Hematopoietic multipotent progenitor cell (in vitro differentiated cells): ENCODE results near the gene CSRP2. TPM values are rescaled to one million over a fixed set of nuclear protein-coding genes. Genes with fewer than 3 reads are reported as not detected.

Source experiments
- DNase-seq, 3 donors: peaks; one replicate each; pipeline ENCODE4 v3.0.0-alpha.2; 2011 to 2015; ENCODE audit warnings: low read depth in 2 of 3, low spot score in 2 of 3
- total RNA-seq: library from RNA; depleted of rRNA; stranded (reverse); fragments of >200 nt; gene quantifications from one replicate; pipeline ENCODE4 v1.2.3, GENCODE V29; 2012

Gene CSRP2
- total RNA-seq, 1 donor = 0.54 TPM

DNA sequence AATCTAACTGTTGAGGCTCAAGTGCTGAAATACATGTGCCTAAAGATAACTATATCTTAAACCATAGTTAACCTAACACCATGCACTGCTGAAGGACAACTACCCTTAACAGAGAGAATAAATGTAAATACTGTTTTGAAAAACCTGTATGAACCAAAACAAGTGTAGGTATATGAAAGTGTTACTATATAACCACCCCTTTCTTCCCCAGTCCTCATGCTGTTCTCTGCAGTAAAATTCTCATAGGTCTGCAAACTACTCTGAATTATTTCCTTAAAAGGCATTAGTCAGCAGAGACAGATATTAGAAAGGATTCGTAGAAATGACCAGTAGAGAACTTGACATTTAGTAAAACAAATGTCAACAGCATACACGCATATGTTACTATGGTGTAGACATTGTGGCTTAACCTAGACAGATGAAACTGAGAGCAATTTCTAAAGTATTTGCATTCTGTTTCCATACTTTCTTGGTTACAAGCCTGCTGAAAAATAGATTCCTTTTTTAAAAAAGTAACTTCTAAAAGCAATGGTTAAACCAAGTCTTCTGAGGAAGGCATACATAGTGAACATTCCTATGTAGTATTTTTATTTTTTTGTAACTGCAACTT lies 13.9 kb downstream of the CSRP2 start:
- no peak for DNase-seq

DNA sequence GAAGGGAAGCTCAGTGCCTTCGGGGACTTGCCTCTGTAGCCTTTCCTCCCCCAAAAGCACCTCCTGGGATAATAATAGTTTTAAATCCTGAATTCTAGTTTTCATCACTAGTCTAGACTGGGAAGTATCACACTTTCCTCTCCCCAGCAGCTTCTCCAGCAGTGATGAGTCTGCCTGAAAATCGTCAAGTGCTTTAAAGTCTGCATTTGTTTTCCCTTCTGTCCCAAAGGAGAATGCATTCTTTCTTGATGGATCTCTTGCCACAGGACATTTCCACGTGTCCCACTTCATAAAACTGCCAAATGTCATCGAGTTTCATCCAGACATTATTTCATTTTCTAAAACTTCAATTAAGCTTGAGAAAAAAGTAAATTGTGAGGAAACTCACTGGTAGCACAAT lies 15.0 kb downstream of the CSRP2 start:
- no peak for DNase-seq

DNA sequence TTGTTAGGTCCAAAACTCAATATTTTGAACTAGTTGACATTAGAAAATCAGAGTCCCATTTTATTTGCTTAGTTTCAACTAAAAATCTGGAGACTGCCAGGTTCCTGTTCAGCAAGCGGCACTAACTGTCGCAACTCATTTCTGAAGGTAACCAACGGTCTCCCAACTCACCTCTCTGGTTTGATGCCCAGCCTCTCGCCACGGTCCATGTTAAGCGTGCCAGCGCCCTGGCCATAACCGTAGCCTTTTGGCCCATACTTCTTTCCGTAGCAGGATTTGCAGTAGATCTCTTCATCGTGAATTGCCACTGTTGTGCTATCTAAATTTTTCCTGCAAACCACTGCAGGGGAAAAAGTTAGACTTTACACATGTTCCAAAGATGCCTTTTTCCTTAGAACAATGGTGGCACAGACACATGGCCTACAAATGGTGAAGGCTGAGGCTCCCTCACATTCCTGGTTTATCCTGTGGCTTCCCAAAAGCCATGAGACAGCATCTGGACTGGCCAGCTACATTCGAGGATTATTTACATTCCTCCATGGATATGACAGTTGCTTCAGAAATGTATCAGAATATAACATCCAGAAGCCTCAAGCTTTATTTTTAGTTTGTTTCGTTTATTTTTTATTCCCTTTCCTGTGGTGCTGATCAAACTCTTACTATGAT lies 15.7 kb downstream of the CSRP2 start:
- no peak for DNase-seq

DNA sequence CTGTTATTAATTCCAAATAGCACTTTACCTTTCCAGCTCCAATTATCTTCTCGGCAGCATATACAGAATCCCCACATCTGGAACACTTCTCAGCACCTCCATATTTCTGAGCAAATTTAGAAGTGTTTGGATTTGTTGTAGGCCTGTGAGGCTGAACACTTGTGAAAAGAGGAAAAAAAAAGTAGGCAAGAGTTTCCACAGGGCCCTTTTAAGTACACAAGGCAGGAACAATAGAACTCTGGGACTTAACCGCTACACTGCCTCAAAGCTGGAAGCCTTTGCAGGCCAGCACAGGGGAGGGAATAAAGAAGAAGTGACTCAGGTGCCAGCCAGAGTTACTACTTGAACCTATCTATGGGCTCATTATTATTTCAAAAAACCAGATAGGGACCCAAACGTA lies 18.6 kb downstream of the CSRP2 start:
- peak in 1 of 3 donors; percentile 5 for DNase-seq

DNA sequence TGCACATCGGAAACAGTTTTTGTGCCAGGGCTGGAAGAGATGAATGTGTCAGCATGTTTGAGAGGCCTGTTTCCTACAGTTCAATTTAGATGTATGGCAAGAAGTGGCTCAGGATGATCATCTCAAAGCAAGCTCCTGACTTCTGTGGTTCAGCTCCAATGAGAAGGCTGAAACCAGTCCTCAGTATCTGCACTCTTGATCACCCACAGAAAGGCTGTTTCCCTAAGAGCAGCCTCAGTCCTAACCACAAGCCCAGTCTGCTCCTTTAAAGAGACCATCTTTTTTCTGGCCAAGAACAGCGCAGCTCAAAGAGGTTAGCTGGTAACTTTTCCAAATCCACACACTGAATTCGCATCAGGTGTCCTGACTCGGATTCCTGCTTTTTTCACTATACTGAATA lies 19.2 kb downstream of the CSRP2 start:
- DNase-seq = peak in 2 of 3 donors; percentile 52 to 84

DNA sequence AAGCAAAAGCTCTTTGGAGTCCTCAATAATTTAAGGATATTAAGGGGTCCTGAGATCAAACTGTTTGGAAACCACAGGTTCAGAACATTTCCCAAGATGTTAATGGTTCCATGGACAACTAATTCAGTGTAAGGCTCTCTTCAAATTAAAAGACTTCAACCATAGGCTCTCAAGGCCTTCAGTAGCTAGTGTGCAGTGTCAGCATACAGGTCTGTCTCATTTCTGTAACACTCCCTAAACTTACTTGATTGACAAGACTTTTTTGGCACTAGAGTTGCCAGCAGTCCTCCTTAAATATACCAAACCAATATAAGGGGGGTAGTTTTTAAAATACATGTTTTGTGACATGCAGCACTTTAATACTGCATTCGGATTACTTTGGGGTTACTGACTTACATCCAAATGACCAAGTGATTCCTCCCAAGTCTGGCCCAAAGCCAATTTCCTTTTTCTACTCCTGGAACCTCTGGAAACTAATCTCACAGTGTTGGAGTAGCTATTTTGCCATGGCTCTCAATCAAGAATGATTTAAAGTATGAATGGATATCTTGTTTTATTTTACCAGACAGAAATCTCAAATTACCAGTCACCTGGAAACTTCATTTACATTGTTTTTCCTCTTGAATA lies 22.7 kb downstream of the CSRP2 start:
- DNase-seq = no peak

DNA sequence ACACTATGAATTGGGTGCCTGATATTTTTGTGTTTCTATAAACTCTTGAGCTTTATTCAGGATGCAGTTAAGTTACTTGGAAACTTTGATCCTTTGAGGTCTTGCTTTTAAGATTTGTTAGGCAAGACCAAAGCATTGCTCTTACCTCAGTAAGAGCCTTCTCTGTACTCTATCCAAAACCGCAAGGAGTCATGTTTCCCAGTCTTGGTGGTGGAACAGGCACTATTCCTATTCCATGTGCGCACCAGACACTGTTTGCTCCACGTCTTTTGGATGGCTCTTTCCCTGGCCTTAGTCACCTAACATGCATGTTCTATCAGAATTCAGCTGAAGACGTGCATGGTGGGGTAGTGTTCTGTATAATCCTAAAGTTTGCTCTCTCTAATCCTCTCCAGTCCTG lies 23.5 kb downstream of the CSRP2 start:
- no peak for DNase-seq

DNA sequence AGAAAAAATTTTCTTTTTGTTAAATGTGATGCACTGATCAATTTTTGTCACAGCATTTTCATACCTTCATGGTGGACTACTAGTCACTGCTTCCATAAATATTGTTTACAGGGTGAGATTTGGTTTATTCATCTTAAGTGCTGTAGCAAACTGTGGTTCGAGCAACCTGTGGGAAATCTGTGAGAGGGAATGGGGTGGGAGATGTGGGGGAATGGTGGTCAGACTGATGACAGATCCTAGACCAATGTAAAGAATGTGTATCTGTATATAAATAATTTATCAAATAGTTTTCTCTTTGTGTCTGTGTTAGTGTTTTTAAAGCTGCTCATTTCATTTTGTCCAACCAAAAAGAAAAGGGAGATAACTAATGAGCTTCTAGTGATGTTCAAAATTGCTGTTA lies 26.7 kb downstream of the CSRP2 start:
- DNase-seq = no peak

DNA sequence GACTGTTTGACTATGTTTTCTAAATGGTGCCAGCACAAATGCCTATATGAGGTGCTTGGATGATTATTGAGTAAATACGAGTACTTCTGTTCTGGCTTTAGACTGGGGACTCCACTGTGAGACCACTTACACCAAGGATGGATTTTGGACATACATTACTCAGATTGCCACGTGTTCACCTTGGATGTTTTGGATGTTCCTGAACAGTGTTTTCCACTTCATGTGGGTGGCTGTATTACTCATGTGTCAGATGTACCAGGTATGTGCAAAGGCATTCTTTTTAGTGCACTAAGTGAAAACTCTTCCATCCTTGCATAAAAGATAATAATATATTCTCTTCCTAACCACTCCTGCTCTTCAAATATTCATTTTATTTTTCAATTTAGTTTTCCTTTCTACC lies 30.7 kb downstream of the CSRP2 start:
- DNase-seq = no peak

DNA sequence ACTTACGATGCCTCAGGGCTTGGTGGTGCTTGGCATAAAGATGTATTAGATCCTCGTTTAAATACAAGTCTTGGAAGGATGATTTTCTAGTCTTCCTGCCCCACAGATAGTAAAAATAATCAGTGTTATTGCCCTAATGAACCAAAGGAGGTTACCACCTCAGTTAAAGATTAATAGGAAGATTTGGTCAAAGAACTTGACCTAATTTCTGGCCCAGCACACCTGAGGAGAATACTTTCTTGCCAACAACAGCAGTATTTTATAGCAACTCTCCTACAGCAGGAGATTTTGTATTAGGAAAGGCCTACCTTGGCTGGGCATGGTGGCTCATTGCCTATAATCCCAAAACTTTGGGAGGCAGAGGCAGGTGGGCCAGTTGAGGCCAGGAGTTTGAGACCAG lies 31.6 kb downstream of the CSRP2 start:
- no peak for DNase-seq

DNA sequence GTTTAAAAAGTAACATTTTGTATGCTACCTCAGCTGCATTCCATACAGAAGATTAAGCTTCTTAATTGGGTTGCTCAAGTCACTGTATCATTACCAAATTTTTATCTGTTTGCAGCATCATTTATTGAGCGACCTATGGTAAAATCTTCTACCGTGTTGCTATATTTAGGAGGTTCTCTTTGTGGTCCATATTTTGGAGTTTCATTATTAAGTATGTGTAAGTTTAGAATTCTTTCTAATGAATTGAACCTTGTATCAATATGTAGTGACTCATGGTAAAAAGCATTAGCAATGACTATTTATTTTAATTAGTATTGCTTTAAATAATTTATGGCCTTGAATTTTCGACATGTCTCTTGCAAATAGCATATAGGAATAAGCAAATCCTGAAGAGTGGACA lies 42.2 kb downstream of the CSRP2 start:
- DNase-seq = no peak

DNA sequence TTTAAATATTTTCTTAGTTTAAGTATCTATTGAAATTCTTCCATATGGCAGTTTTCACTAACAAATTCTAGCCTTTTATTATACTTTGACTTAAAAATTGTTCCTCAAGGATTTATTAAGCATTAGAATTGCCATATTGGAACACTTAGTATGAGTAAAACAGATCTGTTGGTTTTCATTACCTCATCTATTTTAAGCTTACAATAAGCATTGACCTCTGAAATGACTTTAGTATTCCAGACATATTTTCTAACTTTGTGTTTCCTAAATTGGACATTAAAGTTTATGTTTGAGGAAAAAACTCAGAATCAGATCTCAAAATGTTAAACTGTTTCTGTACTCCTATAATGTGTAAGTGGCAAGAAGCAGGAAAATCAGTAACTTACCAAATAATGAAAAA lies 48.4 kb downstream of the CSRP2 start:
- no peak for DNase-seq

DNA sequence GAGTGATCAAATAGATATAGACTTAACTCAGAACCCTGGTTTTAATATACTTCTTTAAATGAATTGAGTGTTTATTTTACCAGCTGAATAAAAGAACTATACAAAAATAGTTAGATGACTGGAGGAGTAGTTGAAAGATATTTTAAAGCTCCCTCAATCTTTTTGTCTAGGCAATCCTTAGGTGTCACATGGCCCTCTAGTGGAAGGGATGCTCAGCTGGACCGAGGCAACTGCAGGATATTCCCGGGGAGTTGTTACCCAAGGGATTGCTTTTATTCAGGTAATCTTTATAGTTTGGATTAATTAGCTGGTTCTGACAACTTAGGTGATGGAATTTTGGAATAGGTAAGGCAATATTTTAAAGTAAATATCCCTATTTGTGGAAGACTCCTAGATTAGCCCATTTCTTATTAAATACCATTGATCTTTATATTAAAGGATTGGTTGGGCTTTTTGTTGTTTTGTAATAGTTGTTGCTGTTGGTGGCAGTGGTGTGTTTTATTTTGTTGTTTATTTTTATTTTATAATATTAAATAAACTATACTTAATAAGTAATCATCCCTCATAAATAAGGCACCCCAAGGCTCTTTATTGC lies 57.8 kb downstream of the CSRP2 start:
- no peak for DNase-seq

DNA sequence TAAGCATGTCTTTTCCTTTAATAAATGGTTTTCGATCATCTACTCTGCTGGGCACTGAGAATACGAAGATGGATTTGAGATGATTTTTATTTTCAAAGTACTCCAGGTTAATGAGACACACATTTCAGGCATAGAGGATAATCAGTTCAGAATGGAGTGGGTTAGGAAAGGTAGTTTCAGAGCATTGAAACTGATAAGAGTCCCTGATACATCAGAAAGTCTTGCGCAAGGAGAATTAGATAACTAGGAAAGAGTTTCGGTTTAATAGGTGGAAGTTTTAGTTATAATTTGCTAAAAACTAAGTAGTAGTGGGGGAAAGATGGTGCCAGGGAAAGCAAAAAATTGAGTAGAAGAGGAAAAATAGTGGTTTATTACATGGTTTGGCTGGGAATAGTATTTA lies 64.8 kb downstream of the CSRP2 start:
- DNase-seq = no peak

DNA sequence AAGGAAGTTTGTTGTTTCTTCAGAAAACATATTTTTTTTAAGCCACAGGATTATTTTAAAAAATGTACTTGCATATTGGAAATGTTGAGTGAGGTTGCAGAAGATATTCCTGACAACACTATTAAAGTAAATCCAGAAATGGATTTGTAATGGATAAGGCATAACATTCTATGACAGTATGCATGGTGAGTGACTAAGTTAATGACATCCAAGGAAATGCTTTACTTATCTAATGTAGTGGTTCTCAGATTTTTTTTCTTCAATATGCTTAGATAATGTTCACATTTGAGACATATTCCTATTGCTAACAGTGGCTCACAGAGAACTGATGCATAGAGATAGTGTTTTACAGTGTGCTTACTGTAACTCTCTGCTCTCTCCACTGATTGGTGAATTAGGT lies 65.6 kb downstream of the CSRP2 start:
- no peak for DNase-seq

DNA sequence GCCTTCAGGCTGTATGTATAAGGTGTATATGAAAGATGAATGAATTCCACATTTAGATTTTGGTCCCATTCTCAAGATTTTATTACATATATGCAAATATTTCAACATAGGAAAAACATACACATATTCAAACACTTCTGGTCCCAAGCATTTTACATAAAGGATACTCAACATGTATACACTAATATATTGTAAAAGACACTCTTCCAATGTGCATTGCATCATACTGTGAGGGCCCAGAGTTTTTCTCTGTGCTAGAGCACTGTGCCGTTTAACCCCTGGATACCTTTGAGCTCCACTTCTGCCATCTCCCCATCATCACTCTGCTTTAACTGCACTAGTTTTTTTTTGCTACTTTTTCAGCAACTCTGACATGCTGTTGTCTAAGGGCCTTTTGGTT lies 66.8 kb downstream of the CSRP2 start:
- no peak for DNase-seq

DNA sequence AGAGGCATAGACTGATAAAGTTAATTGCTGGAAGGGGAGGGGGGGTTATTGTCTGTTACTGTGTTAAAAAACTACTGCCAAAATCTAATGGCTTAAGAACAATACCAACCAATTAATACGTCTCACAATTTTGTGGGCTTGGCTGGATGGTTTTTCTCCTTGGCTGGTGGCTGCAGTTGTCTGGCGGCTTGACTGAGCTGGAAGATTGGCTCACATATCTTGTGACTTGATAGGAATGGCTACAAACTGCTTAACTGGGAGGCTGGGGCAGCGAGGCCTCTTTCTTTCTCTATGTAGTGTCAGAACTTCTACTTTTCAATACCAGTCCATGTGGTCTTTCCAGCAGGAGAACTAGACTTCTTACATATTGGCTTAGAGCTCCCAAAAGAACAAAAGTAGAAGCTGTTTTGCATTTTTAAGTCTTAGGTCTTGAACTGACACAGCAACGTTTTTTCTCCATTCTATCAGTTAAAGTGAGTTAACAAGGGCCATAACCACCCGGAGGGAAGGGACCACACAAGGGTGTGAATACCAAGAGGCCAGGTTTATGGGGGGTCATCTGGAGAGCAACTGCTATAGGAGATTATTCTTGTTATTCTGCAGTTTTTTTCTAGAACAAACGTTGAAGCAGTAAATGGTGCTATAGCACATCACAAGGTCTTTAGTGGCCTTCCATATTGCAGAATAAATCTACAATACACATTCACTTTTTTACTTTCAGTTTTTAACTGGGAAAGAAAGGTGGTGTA lies 68.0 kb downstream of the CSRP2 start:
- DNase-seq = no peak
